Measurements from ENCODE around the gene SH2D1B.

The SH2D1B gene

GRCh38 chr1:162385280-162385623 lies 26.7 kb downstream of the SH2D1B start:
- TF ChIP-seq EP300 (IDR thresholded peaks at IDR 0.05; ENCODE audit: borderline replicate concordance): no peak

- no peak for TF ChIP-seq REST (IDR thresholded peaks at IDR 0.05; ENCODE audit: low read depth)
- TF ChIP-seq ZBTB7A (IDR thresholded peaks at IDR 0.05; ENCODE audit: low read depth): no peak
- no peak for TF ChIP-seq FOXM1 (IDR thresholded peaks at IDR 0.05; ENCODE audit: borderline replicate concordance, low read depth)
- TF ChIP-seq TAF1 (IDR thresholded peaks at IDR 0.05; ENCODE audit: low read depth): no peak
- no peak for TF ChIP-seq EGR1 (IDR thresholded peaks at IDR 0.05)
- no peak for TF ChIP-seq CEBPB (IDR thresholded peaks at IDR 0.05)
- no peak for TF ChIP-seq USF1 (IDR thresholded peaks at IDR 0.05)
- TF ChIP-seq TEAD4 (IDR thresholded peaks at IDR 0.05): no peak
- TF ChIP-seq NFIC (IDR thresholded peaks at IDR 0.05): no peak
- TF ChIP-seq CREB1 (IDR thresholded peaks at IDR 0.05; ENCODE audit: low read depth): no peak
- TF ChIP-seq MAX (IDR thresholded peaks at IDR 0.05): no peak
- TF ChIP-seq RAD21 (IDR thresholded peaks at IDR 0.05; ENCODE audit: low read depth): no peak
- no peak for TF ChIP-seq YY1 (IDR thresholded peaks at IDR 0.05; ENCODE audit: low read depth)
These were observed 27.2 kb downstream of the SH2D1B start for GRCh38 chr1:162384601-162385279.

- no peak for TF ChIP-seq MAX (IDR thresholded peaks at IDR 0.05)
- no peak for TF ChIP-seq RAD21 (IDR thresholded peaks at IDR 0.05; ENCODE audit: low read depth)
- no peak for TF ChIP-seq FOXM1 (IDR thresholded peaks at IDR 0.05; ENCODE audit: borderline replicate concordance, low read depth)
- TF ChIP-seq TCF12 (IDR thresholded peaks at IDR 0.05; ENCODE audit: low read depth): no peak
- TF ChIP-seq USF1 (IDR thresholded peaks at IDR 0.05): no peak
- no peak for TF ChIP-seq TAF1 (IDR thresholded peaks at IDR 0.05; ENCODE audit: low read depth)
- no peak for TF ChIP-seq TEAD4 (IDR thresholded peaks at IDR 0.05)
- TF ChIP-seq EP300 (IDR thresholded peaks at IDR 0.05; ENCODE audit: borderline replicate concordance): no peak
- TF ChIP-seq CREB1 (IDR thresholded peaks at IDR 0.05; ENCODE audit: low read depth): no peak
- TF ChIP-seq REST (IDR thresholded peaks at IDR 0.05; ENCODE audit: low read depth): no peak
- no peak for TF ChIP-seq CEBPB (IDR thresholded peaks at IDR 0.05)
- TF ChIP-seq YY1 (IDR thresholded peaks at IDR 0.05; ENCODE audit: low read depth): no peak
- TF ChIP-seq NFIC (IDR thresholded peaks at IDR 0.05): no peak
- TF ChIP-seq ZBTB7A (IDR thresholded peaks at IDR 0.05; ENCODE audit: low read depth): no peak
- no peak for TF ChIP-seq EGR1 (IDR thresholded peaks at IDR 0.05)
These were observed 27.8 kb downstream of the SH2D1B start for GRCh38 chr1:162384116-162384515.

DNA sequence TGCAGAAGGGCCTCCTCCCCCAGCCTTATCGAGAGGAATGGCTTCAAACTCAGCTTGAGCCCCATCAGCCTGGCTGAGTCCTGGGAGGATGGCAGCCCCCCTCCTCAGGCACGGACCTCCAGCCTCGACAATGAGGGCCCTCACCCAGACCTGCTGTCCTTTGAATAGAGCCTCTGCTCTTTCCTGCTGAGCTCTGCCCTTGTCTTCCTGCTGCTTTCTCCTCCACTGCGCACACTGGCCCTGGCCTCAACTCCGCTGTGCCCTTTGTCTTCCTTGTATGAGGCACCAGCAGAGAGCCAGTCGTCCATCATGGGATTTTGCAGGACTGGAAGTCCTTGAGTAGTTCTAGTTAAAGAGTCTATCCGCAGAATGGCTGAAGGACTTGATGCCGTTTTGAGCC lies 28.4 kb downstream of the SH2D1B start:
- TF ChIP-seq NFIC (IDR thresholded peaks at IDR 0.05): no peak
- TF ChIP-seq RAD21 (IDR thresholded peaks at IDR 0.05; ENCODE audit: low read depth): no peak
- no peak for TF ChIP-seq MAX (IDR thresholded peaks at IDR 0.05)
- TF ChIP-seq FOXM1 (IDR thresholded peaks at IDR 0.05; ENCODE audit: borderline replicate concordance, low read depth): no peak
- no peak for TF ChIP-seq EGR1 (IDR thresholded peaks at IDR 0.05)
- TF ChIP-seq TEAD4 (IDR thresholded peaks at IDR 0.05): no peak
- TF ChIP-seq CREB1 (IDR thresholded peaks at IDR 0.05; ENCODE audit: low read depth): no peak
- no peak for TF ChIP-seq CEBPB (IDR thresholded peaks at IDR 0.05)
- no peak for TF ChIP-seq YY1 (IDR thresholded peaks at IDR 0.05; ENCODE audit: low read depth)
- TF ChIP-seq REST (IDR thresholded peaks at IDR 0.05; ENCODE audit: low read depth): no peak
- no peak for TF ChIP-seq TAF1 (IDR thresholded peaks at IDR 0.05; ENCODE audit: low read depth)
- TF ChIP-seq ZBTB7A (IDR thresholded peaks at IDR 0.05; ENCODE audit: low read depth): no peak
- TF ChIP-seq USF1 (IDR thresholded peaks at IDR 0.05): no peak
- no peak for TF ChIP-seq TCF12 (IDR thresholded peaks at IDR 0.05; ENCODE audit: low read depth)
- TF ChIP-seq EP300 (IDR thresholded peaks at IDR 0.05; ENCODE audit: borderline replicate concordance): no peak
